Measurements from ENCODE around the gene TRIM28.

TRIM28 gene

GRCh38 chr19:58579473-58580142 is 35.7 kb downstream of the TRIM28 start:
- DNase-seq (ENCODE audit: low read depth) = no peak

DNA sequence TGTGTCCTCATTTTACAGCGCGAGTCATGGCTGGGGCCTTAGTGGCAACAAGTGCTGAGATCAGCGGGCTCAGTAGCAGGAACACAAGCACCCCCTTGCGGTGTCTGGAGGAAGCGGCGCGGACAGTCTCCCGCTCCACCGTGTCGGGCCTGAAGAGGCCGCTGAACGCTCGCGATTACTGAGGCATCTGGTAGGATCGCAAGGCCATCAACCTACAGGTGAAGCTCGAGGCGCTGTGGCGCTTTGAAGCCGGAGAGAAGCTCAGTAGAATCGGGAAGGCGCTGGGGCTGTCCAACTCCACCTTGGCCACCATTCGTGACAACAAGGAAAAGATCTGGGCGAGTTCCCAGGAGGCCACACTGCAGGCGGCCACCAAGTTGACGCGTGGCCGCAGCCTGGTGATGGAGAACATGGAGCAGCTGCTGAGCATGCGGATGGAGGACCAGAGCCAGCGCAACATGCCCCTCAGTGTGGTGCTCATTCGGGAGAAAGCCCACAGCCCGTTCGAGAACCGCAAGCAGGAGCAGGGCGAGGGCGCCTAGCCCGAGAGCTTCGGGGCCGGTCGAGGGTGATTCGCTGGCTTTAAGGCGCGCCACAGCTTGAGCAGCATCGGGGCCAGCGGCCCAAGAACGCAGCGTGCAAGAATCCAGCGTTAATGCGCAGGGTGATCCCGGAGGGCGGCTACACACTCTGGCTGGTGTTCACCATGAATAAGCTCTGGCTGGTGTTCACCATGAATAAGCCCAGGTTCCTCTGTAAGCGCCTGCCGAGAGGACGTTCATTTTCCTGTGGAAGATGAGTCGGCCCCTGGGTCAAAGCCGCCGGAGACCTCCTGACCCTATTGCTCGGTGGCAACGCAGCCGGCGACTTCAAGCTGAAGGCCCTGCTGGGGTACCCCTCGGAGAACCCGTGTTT is 37.6 kb downstream of the TRIM28 start:
- DNase-seq (ENCODE audit: low read depth) = peak; percentile 75

- DNase-seq (ENCODE audit: low read depth) = no peak
These were observed 39.1 kb downstream of the TRIM28 start for GRCh38 chr19:58582985-58583384.

DNA sequence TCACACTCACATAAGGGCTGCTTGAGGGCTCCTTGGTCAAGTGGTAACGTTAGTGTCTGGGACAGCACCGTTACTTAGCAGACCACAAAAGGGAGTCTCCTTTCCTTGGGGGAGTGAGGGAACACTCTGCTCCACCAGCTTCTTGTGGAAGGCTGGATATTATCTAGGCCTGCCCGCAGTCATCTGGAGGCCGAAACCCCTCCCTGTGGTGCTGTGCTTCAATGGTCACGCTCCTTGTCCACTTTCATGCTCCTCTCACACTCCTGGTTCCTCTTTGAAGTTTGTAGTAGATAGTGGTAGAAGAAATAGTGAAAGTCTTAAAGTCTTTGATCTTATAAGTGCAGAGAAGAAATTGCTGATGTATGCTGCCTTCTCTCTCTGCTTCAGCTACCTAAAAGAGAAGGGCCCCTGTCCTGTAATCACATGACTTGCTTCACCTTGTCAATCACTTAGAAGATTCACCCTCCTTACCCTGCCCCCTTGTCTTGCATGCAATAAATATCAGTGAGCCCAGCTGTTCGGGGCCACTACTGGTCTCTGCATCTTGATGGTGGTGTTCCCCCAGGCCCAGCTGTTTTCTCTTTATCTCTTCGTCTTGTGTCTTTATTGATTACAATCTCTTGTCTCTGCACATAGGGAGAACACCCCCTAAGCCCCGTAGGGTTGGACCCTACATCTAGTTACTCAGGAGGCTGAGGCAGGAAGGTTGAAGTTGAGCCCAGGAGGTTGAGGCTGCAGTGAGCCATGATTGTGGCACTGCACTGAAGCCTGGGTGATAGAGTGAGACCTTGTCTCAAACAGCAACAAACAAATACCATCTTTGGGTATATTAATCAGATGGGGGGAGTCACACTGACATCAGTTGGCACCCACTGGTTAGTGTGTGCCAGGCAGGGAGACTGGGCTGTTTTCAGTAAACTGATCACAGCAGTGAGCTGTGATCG is 40.9 kb downstream of the TRIM28 start:
- DNase-seq (ENCODE audit: low read depth) = no peak

DNA sequence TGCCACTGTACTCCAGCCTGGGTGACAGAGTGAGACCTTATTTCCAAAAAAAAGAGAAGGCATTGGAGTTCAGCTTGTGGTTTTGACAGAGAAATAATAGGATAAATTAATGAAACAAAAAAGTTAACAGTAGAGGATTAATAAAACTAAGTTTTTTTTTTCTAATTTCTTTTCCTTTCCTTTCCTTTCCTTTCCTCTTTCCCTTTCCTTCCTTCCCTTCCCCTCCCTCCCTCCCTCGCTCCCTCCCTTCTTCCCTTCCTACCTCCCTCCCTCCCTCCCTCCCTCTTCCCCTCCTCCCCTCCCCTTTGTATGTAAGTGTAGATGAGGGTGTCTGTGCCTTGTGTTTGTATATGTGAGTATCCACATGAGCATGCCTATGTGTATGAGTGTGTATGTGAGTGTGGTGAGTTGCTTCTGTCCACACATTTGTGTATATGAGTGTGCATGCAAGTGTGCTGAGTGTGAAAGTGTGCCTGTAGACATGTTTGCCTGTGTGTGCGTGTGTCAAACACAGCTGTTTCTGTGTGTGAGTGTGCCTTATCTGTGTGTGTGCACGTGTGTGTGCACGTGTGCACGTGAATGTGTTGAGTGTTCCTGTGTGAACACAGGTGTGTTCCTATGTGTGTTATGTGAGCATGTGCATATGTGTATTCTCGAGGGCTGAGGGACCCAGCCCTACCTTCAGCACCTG is 41.7 kb downstream of the TRIM28 start:
- DNase-seq (ENCODE audit: low read depth) = no peak

GRCh38 chr19:58586133-58586765 is 42.4 kb downstream of the TRIM28 start:
- DNase-seq (ENCODE audit: low read depth) = no peak
